IPS-NIHi11 (cell line): Measurements from ENCODE around the gene AIG1.
"Not testable (repeated sequence)": the region's sequence is repeated elsewhere in the genome, so short reads cannot be mapped to it uniquely, and the experiment has no call there.

Experiments used
- DNase-seq: peaks from one replicate; pipeline ENCODE4 v3.0.0; 2012; ENCODE audit warnings: mixed read lengths, low spot score

AIG1 gene

GRCh38 chr6:143329323-143329722 is 268.6 kb downstream of the AIG1 start:
- DNase-seq, result no peak

GRCh38 chr6:143331362-143331761 is 270.7 kb downstream of the AIG1 start:
- DNase-seq, result no peak

- no peak for DNase-seq
Observed at GRCh38 chr6:143332153-143332845, 271.6 kb downstream of the AIG1 start.

GRCh38 chr6:143333081-143333480 is 272.4 kb downstream of the AIG1 start:
- no peak for DNase-seq

GRCh38 chr6:143333749-143334520 is 273.2 kb downstream of the AIG1 start:
- DNase-seq, result no peak

GRCh38 chr6:143335865-143336264 is 275.2 kb downstream of the AIG1 start:
- no peak for DNase-seq

GRCh38 chr6:143336446-143337152 is 275.9 kb downstream of the AIG1 start:
- DNase-seq, result no peak

GRCh38 chr6:143337201-143337949 is 276.7 kb downstream of the AIG1 start:
- peak; percentile 66 for DNase-seq

GRCh38 chr6:143339223-143339622 is 278.5 kb downstream of the AIG1 start:
- DNase-seq, result no peak

GRCh38 chr6:143345477-143345876 is 284.8 kb downstream of the AIG1 start:
- not testable (repeated sequence) for DNase-seq

- no peak for DNase-seq
Observed at GRCh38 chr6:143346004-143346403, 285.3 kb downstream of the AIG1 start.

GRCh38 chr6:143348531-143348930 is 287.8 kb downstream of the AIG1 start:
- no peak for DNase-seq

- DNase-seq, result no peak
Observed at GRCh38 chr6:143349530-143349929, 288.8 kb downstream of the AIG1 start.

- no peak for DNase-seq
Observed at GRCh38 chr6:143356101-143356880, 295.6 kb downstream of the AIG1 start.

GRCh38 chr6:143357152-143357551 is 296.5 kb downstream of the AIG1 start:
- no peak for DNase-seq

GRCh38 chr6:143357561-143358255 is 297.0 kb downstream of the AIG1 start:
- DNase-seq, result no peak

GRCh38 chr6:143361536-143362191 is 301.0 kb downstream of the AIG1 start:
- DNase-seq, result no peak

- DNase-seq, result no peak
Observed at GRCh38 chr6:143362192-143362558, 301.5 kb downstream of the AIG1 start.

- no peak for DNase-seq
Observed at GRCh38 chr6:143363299-143363698, 302.6 kb downstream of the AIG1 start.

GRCh38 chr6:143368426-143368825 is 307.7 kb downstream of the AIG1 start:
- no peak for DNase-seq
